K562 (cell line): Measurements from ENCODE around the gene PRKAG2. TPM values are rescaled to one million over a fixed set of nuclear protein-coding genes. Genes with fewer than 3 reads are reported as not detected.

Experiments used
- ATAC-seq: fragments of 200-7000 bp; cut with Tn5 transposase; 3 replicates; pipeline ENCODE4 v1.9.1; 2020; ENCODE audit warnings: moderate library complexity
- BruUV-seq: library from RNA; stranded (reverse); fragments of 400-500 nt; replicated peaks from 2 replicates; lab custom pipeline; 2021; lab: Mats Ljungman, UMichigan
- CTCF ChIA-PET: fragments of 300-600 bp; formaldehyde crosslinking; extraction: SDS; loops from one replicate; lab custom pipeline; 2021; ENCODE audit warnings: low intra/inter-chr PET ratio; lab: Yijun Ruan, JAX
- POLR2A ChIA-PET: fragments of 300-600, 350-650 bp; sonication (Branson Sonifier 250); formaldehyde crosslinking; extraction: SDS; loops from one replicate; lab custom pipeline; 2021; ENCODE audit warnings: antibody characterized with exemption, inconsistent platforms; lab: Yijun Ruan, JAX
- DNase-seq, 4 experiments: peaks; one replicate each; pipeline versions ENCODE4 v3.0.0 to v3.0.0-alpha.2; 2011 to 2018; ENCODE audit warnings: low spot score in 3 of 4, mixed read lengths in 3 of 4; ENCODE audit errors: extremely low read depth in 1 of 4
- FAIRE-seq: peaks from 2 replicates; lab custom pipeline; 2011; peaks lifted over from hg19 to GRCh38; lab: Jason Lieb, UNC
- H2AFZ ChIP-seq: 2 replicates; pipeline ENCODE4 v1.6.0; 2011; ENCODE audit warnings: low read depth, low read length, control low read depth, inconsistent platforms
- H3K27ac ChIP-seq: fragments of 200-600 bp; 3 replicates; pipeline ENCODE4 v1.8.0; 2011; ENCODE audit warnings: low read depth, mild to moderate bottlenecking, control low read depth, inconsistent platforms, low read length, moderate library complexity, mixed read lengths; ENCODE audit errors: extremely low read depth
- H3K27me3 ChIP-seq, 2 experiments: fragments of 300-600 bp in 1 of 2; 2 replicates in 1 of 2; 3 replicates in 1 of 2; pipeline versions ENCODE4 v1.6.0 to v1.8.0; 2011; ENCODE audit warnings: inconsistent platforms in 2 of 2, low read length in 2 of 2, mild to moderate bottlenecking in 1 of 2, mixed read lengths in 1 of 2, moderate library complexity in 1 of 2; ENCODE audit not compliant: control insufficient read depth in 2 of 2, insufficient read depth in 2 of 2
- H3K36me3 ChIP-seq: fragments of 300-600 bp; 3 replicates; pipeline ENCODE4 v1.8.0; 2011; ENCODE audit warnings: mild to moderate bottlenecking, low read length, inconsistent platforms; ENCODE audit not compliant: control insufficient read depth, insufficient read depth
- H3K4me1 ChIP-seq, 2 experiments: fragments of 200-600 bp in 1 of 2; replicated peaks in 1 of 2; 2 replicates in 1 of 2; 3 replicates in 1 of 2; pipeline versions ENCODE4 v1.5.1 to v1.8.0; 2011; ENCODE audit warnings: inconsistent platforms in 2 of 2, low read length in 2 of 2, mild to moderate bottlenecking in 1 of 2, mixed read lengths in 1 of 2, moderate library complexity in 1 of 2; ENCODE audit not compliant: control insufficient read depth in 2 of 2, insufficient read depth in 2 of 2
- H3K4me2 ChIP-seq: 2 replicates; pipeline ENCODE4 v1.6.1; 2011; ENCODE audit warnings: low read length, control low read depth, inconsistent platforms, mixed read lengths; ENCODE audit not compliant: insufficient read depth
- H3K4me3 ChIP-seq: fragments of 200-600 bp; sonication (generic), shearing (Covaris generic); 2 replicates; pipeline ENCODE4 v1.5.1; 2016; ENCODE audit warnings: control low read depth, inconsistent platforms
- H3K79me2 ChIP-seq: fragments of 200-600 bp; 3 replicates; pipeline ENCODE4 v1.8.0; 2011; ENCODE audit warnings: low read length, inconsistent platforms; ENCODE audit not compliant: control insufficient read depth, insufficient read depth
- H3K9ac ChIP-seq, 2 experiments: 2 replicates each; pipeline versions ENCODE4 v1.6.0 to v1.6.1; 2011; ENCODE audit warnings: low read depth in 2 of 2, low read length in 2 of 2, control low read depth in 1 of 2, inconsistent platforms in 1 of 2, mild to moderate bottlenecking in 1 of 2, mixed read lengths in 1 of 2; ENCODE audit not compliant: insufficient read depth in 1 of 2
- H3K9me1 ChIP-seq: one replicate; pipeline ENCODE4 v1.6.0; 2011; ENCODE audit warnings: inconsistent platforms, mild to moderate bottlenecking, low read length, moderate library complexity; ENCODE audit not compliant: control insufficient read depth, insufficient read depth
- H3K9me3 ChIP-seq: replicated peaks from 2 replicates; pipeline ENCODE4 v1.5.1; 2011; ENCODE audit warnings: low read depth, low read length, inconsistent platforms; ENCODE audit not compliant: control insufficient read depth, insufficient read depth
- H4K20me1 ChIP-seq: replicated peaks from 2 replicates; pipeline ENCODE4 v1.6.1; 2011; ENCODE audit warnings: low read length, inconsistent platforms, mixed read lengths; ENCODE audit not compliant: control insufficient read depth, insufficient read depth
- ATF6 ChIP-seq: sonication (generic); formaldehyde crosslinking; IDR thresholded peaks from 2 replicates; pipeline ENCODE4 v1.4.0; 2020; ENCODE audit warnings: mild to moderate bottlenecking, missing genetic modification reagents
- BCL6 ChIP-seq: fragments of 250-450 bp; sonication (Bioruptor Pico); IDR thresholded peaks from 2 replicates; pipeline ENCODE4 v1.4.0; 2020
- CHCHD3 ChIP-seq: fragments of 250-450 bp; sonication (Bioruptor Pico); IDR thresholded peaks from 2 replicates; pipeline ENCODE4 v2.1.2; 2022; ENCODE audit warnings: mild to moderate bottlenecking
- HBP1 ChIP-seq: fragments of 450-650 bp; formaldehyde crosslinking; IDR thresholded peaks from 2 replicates; pipeline ENCODE4 v1.4.0; 2022; ENCODE audit warnings: missing genetic modification characterization
- JUNB ChIP-seq: fragments of 450-650 bp; formaldehyde crosslinking; conservative IDR thresholded peaks from 2 replicates; pipeline ENCODE4 v1.4.0; 2020; ENCODE audit warnings: mild to moderate bottlenecking
- MCM5 ChIP-seq: fragments of 450-650 bp; IDR thresholded peaks from 2 replicates; pipeline ENCODE4 v1.6.1; 2016; ENCODE audit warnings: low read depth
- NR2C2 ChIP-seq, 2 experiments: fragments of 200-800 bp in 1 of 2; sonication (Bioruptor generic) in 1 of 2; sonication (generic) in 1 of 2; formaldehyde crosslinking in 1 of 2; IDR thresholded peaks; 2 replicates each; pipeline versions ENCODE4 v1.6.1 to v1.8.0; 2016 to 2022; ENCODE audit warnings: mild to moderate bottlenecking in 1 of 2, missing compliant biosample characterization in 1 of 2, missing genetic modification characterization in 1 of 2, missing genetic modification reagents in 1 of 2
- POU5F1 ChIP-seq: fragments of 150-350 bp; IDR thresholded peaks from 2 replicates; pipeline ENCODE4 v1.6.1; 2014; ENCODE audit warnings: borderline replicate concordance, low read length, low read depth, mild to moderate bottlenecking; ENCODE audit not compliant: partially characterized antibody
- PTTG1 ChIP-seq: fragments of 450-650 bp; IDR thresholded peaks from 2 replicates; pipeline ENCODE4 v1.6.1; 2016; ENCODE audit warnings: low read depth, mild to moderate bottlenecking, missing genetic modification characterization, missing compliant biosample characterization
- SAFB ChIP-seq: fragments of 200-400 bp; formaldehyde crosslinking; IDR thresholded peaks from 2 replicates; pipeline ENCODE4 v1.6.1; 2017; ENCODE audit warnings: low read depth, low read length, borderline replicate concordance
- ZBTB33 ChIP-seq: sonication (generic); formaldehyde crosslinking; IDR thresholded peaks from 2 replicates; pipeline ENCODE4 v1.8.1; 2023; ENCODE audit warnings: mild to moderate bottlenecking, missing genetic modification reagents
- ZNF41 ChIP-seq: fragments of 250-450 bp; sonication (Bioruptor Pico); conservative IDR thresholded peaks from 2 replicates; pipeline ENCODE4 v1.4.0; 2020; ENCODE audit warnings: mild to moderate bottlenecking
- ZNF695 ChIP-seq: fragments of 450-650 bp; formaldehyde crosslinking; IDR thresholded peaks from 2 replicates; pipeline ENCODE4 v1.4.0; 2020; ENCODE audit warnings: mild to moderate bottlenecking, moderate library complexity
- WGBS: fragments of 100-300 bp; shearing (Covaris generic); methylation state at CpG from one replicate; pipeline ENCODE4 v1.1.6; 2016; ENCODE audit warnings: low coverage, mixed read lengths; ENCODE audit not compliant: insufficient coverage; ENCODE audit errors: missing lambda C conversion rate; 5-methylcytosine and 5-hydroxymethylcytosine counted together
- in situ Hi-C: fragments of 300-500 bp; cut with MboI; formaldehyde crosslinking; loops from 4 replicates; pipeline ENCODE4 v1.15.0; 2018; ENCODE audit warnings: inconsistent platforms, mixed read lengths
- intact Hi-C: fragments of 100-400 bp; cut with micrococcal nuclease; formaldehyde crosslinking; loops from 2 replicates; pipeline ENCODE4 v1.14.2; 2022
- polyA plus RNA-seq, 8 experiments: library from polyadenylated mRNA; depleted of rRNA in 4 of 8; stranded (reverse) in 5 of 8; unstranded in 3 of 8; fragments of >200 nt; fragmentation: Nextera tagmentation in 2 of 8; fragmentation: Illumina TruSeq in 1 of 8; extraction: Ambion mirVana in 2 of 8; extraction: Trizol in 1 of 8; gene quantifications; 2 replicates each; pipeline versions ENCODE4 v1.2.1 to v1.2.3, GENCODE V29; 2011 to 2014; ENCODE audit warnings: inconsistent platforms in 1 of 8, missing spikeins in 1 of 8
- total RNA-seq, 7 experiments: library from RNA; depleted of rRNA in 6 of 7; stranded (reverse); fragments of >200 nt in 6 of 7; fragmentation: Illumina TruSeq in 2 of 7; extraction: Trizol in 2 of 7; gene quantifications; 2 replicates each; pipeline versions ENCODE4 v1.2.1 to v1.2.3, GENCODE V29; 2011 to 2021; ENCODE audit warnings: low replicate concordance in 1 of 7
- TF ChIP-seq, protein P1 (sequence below): fragments of 450-650 bp; IDR thresholded peaks from 2 replicates; pipeline ENCODE4 v1.6.1; 2016; ENCODE audit warnings: low read depth, mild to moderate bottlenecking, moderate library complexity
- TF ChIP-seq, protein P2 (sequence below): sonication (generic); formaldehyde crosslinking; IDR thresholded peaks from 2 replicates; pipeline ENCODE4 v1.8.0; 2022; ENCODE audit warnings: mild to moderate bottlenecking, missing genetic modification reagents, borderline replicate concordance

Gene PRKAG2
- total and polyA plus RNA-seq, 9 of the 15 experiments (the other 6 are each of a cell fraction or from before 2014, with no cell fraction given) = 0.99 to 5.6 (median 3.3) TPM

- Histone ChIP-seq H2AFZ (no peak overlapping the region), H3K4me3 (no peak overlapping the region), H3K4me1 (no peaks in the 10 kb centered on the region), H3K9ac (no peak overlapping the region), H3K4me2 (no peak overlapping the region), H3K9me1 (no peaks in the 10 kb centered on the region), H3K27me3 (peaks cover 77 to 98% of the 10 kb centered on the region in 2 experiments), H3K9me3 (no peaks in the 10 kb centered on the region), H3K79me2 (no peaks in the 10 kb centered on the region), H3K27ac (no peak overlapping the region), H4K20me1 (no peaks in the 10 kb centered on the region), H3K36me3 (no peaks in the 10 kb centered on the region)
- no peak for DNase-seq
- BruUV-seq = no TSS peak
- in situ Hi-C loops = no loop called here
- ChIA-PET POLR2A (no interaction called here), CTCF (no interaction called here)
- WGBS = 1% methylated on average over 7 of the region's 7 CpGs
- no peak for FAIRE-seq
- intact Hi-C loops = no loop called here
- no peak for ATAC-seq
- TF ChIP-seq ZBTB33 (CRISPR knock-in tag) (no peak), PTTG1 (tag) (no peak), CHCHD3 (CRISPR knock-in tag) (no peak), ATF6 (CRISPR knock-in tag) (no peak), NR2C2 (CRISPR knock-in tag; IDR thresholded peaks at IDR 0.05) (no peak), NR2C2 (tag; IDR thresholded peaks at IDR 0.05) (no peak), MCM5 (no peak), ZNF695 (CRISPR knock-in tag) (no peak), BCL6 (no peak), JUNB (CRISPR knock-in tag) (no peak), POU5F1 (no peak), SAFB (no peak), ZNF41 (CRISPR knock-in tag) (no peak), HBP1 (CRISPR knock-in tag) (no peak)
- TF ChIP-seq, protein P1, sequence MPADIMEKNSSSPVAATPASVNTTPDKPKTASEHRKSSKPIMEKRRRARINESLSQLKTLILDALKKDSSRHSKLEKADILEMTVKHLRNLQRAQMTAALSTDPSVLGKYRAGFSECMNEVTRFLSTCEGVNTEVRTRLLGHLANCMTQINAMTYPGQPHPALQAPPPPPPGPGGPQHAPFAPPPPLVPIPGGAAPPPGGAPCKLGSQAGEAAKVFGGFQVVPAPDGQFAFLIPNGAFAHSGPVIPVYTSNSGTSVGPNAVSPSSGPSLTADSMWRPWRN = no peak
- TF ChIP-seq, protein P2, sequence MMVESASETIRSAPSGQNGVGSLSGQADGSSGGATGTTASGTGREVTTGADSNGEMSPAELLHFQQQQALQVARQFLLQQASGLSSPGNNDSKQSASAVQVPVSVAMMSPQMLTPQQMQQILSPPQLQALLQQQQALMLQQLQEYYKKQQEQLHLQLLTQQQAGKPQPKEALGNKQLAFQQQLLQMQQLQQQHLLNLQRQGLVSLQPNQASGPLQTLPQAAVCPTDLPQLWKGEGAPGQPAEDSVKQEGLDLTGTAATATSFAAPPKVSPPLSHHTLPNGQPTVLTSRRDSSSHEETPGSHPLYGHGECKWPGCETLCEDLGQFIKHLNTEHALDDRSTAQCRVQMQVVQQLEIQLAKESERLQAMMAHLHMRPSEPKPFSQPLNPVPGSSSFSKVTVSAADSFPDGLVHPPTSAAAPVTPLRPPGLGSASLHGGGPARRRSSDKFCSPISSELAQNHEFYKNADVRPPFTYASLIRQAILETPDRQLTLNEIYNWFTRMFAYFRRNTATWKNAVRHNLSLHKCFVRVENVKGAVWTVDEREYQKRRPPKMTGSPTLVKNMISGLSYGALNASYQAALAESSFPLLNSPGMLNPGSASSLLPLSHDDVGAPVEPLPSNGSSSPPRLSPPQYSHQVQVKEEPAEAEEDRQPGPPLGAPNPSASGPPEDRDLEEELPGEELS (CRISPR knock-in tag) = no peak
Measured at GRCh38 chr7:151896486-151896885, 19.6 kb upstream of the PRKAG2 start.
